MM.1S (cell line): ENCODE data around the gene PIK3C3.

ENCODE experiments used
- EZH2 ChIP-seq: fragments of 300-600 bp; sonication (generic); optimal IDR thresholded peaks from 2 replicates; pipeline ENCODE3; 2017; ENCODE audit warnings: low read depth, mild to moderate bottlenecking, antibody characterized with exemption, low read length, mixed read lengths
- EZH2phosphoT487 ChIP-seq: fragments of 300-600 bp; sonication (generic); IDR thresholded peaks from 2 replicates; pipeline ENCODE4 v1.6.1; 2018; ENCODE audit warnings: antibody characterized with exemption, low read length
- TF ChIP-seq, protein P1 (sequence below): fragments of 300-600 bp; sonication (generic); IDR thresholded peaks from 2 replicates; pipeline ENCODE4 v1.5.1; 2016; ENCODE audit warnings: antibody characterized with exemption, low read length, mixed read lengths

DNA sequence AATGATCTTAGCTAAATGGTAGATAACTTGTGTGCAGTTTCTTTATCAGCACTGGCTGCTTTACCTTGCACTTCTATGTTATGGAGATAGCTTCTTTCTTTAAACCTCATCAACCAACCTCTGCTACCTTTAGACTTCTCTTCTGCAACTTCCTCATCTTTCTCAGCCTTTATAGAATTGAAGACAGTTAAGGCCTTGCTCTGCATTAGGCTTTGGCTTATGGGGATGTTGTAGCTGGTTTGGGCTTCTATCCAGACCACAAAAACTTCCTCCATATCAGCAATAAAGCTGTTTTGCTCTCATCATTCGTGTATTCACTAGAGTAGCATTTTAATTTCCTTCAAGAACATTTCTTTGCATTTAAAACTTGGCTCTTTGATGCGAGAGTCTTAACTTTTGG lies 123.7 kb downstream of the PIK3C3 start:
- TF ChIP-seq EZH2 (no peak), EZH2phosphoT487 (no peak)
- TF ChIP-seq, protein P1, sequence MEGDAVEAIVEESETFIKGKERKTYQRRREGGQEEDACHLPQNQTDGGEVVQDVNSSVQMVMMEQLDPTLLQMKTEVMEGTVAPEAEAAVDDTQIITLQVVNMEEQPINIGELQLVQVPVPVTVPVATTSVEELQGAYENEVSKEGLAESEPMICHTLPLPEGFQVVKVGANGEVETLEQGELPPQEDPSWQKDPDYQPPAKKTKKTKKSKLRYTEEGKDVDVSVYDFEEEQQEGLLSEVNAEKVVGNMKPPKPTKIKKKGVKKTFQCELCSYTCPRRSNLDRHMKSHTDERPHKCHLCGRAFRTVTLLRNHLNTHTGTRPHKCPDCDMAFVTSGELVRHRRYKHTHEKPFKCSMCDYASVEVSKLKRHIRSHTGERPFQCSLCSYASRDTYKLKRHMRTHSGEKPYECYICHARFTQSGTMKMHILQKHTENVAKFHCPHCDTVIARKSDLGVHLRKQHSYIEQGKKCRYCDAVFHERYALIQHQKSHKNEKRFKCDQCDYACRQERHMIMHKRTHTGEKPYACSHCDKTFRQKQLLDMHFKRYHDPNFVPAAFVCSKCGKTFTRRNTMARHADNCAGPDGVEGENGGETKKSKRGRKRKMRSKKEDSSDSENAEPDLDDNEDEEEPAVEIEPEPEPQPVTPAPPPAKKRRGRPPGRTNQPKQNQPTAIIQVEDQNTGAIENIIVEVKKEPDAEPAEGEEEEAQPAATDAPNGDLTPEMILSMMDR: no peak
